Effector CD8-positive, alpha-beta T cell (primary cell): ENCODE measurements around the gene NUP107.

ENCODE experiments used
- DNase-seq: peaks from one replicate; lab custom pipeline; 2025; lab: John Stamatoyannopoulos, UW

The NUP107 gene

DNA sequence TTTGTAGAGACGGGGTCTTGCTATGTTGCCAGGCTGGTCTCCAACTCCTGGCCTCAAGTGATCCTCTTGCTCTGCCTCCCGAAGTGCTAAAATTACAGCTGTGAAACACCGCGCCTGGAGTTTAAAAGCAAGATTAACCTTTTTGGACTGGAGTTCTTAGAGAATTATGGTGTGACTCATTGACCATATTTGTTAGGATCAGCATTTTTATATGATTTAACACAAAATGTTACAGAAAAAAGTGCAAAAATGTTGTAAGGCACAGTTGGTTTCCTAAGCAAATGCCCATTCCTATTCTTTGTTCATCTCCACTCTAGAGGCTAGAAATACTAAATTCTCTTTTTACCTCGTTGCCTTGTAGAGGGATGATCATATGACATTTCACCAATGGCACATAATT is 86.8 kb downstream of the NUP107 start:
- no peak for DNase-seq

DNA sequence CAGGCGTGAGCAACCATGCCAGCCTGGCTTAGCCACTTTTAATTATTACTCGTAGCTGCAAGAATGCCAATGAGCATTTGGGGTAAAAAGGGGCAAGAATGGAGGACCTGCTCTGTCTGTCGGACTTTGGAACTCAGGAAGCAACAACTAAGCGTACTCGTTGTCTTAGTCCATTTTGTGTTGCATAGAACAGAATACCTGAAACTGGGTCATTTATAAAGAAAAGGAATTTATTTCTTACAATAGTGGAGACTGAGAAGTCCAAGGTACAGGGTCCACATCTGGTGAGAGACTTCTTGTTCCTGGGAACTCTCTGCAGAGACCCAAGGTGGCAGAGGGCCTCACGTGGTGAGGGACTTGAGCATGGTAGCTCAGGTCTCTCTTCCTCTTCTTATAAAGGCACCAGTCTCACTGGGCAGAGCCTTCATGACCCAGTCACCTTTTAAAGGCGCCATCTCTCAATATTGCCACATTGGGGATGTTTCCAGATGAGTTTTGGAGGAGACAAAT is 88.4 kb downstream of the NUP107 start:
- no peak for DNase-seq

- DNase-seq, result no peak
Measured at GRCh38 chr12:68776976-68777610, 90.3 kb downstream of the NUP107 start.

DNA sequence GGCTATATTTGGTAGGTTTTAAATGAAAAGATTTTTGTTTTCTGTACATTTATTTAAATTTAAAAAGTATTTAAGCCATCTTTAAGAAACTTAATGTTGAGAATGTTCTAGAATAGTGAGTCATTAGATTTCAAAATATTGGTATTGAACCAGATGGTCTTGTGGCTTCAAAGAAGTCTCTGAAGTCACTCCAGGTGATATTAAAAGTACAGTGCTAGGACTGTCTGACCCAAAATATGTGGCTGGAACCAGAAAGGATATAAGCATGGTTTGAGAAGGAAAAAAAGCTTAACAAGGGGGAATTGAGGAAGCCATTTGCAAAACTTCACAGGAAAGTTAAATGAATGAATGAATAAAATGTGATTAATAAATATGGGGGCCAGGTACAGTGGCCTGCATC is 92.5 kb downstream of the NUP107 start:
- no peak for DNase-seq

DNA sequence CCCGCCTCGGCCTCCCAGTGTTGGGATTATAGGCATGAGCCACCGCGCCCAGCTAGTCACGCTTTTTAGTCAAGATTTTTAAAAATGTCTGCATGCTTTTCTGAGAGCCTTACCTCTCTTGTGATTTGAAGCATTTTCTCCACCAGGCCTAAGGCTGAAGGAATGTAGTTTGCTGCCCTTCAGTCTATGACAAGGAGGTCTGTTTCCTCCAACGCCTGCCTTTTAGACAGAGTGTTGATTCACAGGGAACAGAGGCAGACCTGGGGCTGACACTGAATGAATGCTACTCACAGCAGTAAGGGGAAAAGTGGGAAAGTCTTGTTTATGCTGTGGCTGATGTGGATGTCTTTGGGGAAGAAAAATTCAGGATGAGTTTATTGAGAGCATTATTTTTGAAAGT is 94.0 kb downstream of the NUP107 start:
- DNase-seq, result no peak

DNA sequence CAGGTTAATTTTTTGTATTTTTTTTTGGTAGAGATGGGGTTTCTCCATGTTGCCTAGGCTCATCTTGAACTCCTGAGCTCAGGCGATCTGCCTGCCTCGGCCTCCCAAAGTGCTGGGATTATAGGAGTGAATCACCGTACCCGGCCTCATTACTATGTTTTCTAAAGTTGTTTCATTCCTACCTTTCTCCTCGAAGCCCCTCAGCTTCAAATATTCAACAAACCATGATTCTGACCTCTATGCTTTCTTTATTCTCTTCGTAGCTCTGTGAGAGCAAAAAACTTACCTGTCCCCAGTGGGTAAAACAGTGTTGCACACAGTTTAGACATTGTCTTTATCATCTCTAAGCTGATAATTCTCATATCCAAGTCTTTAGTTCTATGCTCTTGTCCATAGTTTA is 95.0 kb downstream of the NUP107 start:
- DNase-seq, result no peak

DNA sequence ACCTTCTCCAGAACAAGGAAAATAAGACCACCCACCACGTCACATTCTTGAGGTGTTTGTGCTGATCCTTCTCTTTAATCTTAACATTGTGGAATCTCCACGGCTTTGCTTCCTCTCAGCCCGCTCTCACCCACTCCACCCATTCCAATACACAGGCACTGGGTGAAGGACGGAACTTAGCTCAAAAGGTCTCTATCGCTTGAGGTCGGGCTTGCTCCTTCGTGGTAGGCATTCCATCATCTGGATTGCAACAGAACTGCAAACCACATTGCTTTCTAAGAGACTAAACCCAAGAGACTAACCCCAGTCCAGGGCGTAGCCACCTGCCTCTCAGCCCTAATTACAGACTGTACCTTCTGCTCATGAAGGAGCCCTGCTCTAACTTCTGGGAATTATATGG is 97.2 kb downstream of the NUP107 start:
- DNase-seq, result no peak

GRCh38 chr12:68785358-68785757 is 98.6 kb downstream of the NUP107 start:
- no peak for DNase-seq

- no peak for DNase-seq
Measured at GRCh38 chr12:68785823-68786222, 99.0 kb downstream of the NUP107 start.

- DNase-seq, result no peak
Measured at GRCh38 chr12:68786929-68787328, 100.2 kb downstream of the NUP107 start.

DNA sequence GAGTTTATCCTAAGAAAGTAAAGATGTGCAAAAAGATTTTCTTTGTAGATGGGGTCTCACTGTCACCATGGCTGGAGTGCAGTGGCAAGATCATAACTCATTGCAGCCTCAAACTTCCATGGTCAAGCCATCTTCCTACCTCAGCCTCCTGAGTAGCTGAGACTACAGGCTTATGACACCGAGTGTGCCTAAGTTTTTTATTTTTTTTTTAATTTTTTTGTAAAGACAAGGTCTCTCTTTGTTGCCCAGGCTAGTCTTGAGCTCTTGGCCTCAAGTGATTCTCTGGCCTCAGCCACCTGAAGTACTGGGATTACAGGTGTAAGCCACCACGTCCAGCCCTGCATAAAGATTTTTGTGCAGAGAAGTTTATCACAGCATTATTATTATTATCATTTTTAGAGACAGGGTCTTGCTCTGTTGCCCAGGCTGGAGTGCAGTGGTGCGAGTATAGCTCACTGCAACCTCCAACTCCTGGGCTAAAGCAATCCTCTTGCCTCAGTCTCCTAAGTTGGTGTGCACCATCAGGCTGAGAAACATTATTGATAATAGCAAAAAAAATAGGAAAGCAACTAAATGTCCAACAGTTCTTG is 101.9 kb downstream of the NUP107 start:
- DNase-seq, result no peak

DNA sequence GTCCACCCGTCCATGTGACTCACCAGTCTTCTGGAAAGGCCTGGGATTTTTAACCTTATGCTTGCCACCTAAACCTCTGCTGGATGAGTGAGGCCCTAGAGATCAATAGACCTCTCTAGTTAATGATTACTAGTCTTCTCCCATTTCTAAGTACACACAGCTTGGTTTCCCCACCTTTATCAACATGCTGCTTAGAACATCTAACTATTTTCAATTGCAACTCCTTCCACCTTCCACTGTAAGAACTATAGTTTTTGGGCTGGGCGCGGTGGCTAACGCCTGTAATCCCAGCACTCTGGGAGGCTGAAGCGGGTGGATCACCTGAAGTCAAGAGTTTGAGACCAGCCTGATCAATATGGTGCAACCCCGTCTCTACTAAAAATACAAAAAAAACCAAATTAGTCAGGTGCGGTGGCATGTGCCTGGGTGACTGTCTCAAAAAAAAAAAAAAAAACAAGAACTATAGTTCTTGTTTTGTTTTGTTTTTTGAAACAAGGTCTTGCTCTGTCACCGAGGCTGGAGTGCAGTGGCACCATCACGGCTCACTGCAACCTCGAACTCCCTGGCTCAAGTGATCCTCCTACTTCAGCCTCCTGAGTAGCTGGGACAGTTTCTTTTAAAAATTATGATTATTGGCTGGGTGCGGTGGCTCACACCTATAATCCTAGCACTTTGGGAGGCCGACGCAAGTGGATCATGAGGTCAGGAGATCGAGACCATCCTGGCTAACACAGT is 102.5 kb downstream of the NUP107 start:
- DNase-seq, result no peak

GRCh38 chr12:68790081-68790951 is 103.5 kb downstream of the NUP107 start:
- no peak for DNase-seq

DNA sequence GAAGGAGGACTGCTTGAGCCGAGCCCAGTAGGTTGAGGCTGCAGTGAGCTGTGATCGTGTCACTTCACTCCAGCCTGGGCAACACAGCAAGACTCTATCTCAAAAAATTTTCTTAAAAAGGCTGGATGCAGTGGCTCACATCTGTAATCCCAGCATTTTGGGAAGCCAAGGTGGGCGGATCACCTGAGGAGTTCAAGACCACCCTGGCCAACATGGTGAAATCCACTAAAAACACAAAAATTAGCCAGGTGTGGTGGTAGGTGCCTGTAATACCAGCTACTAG is 104.1 kb downstream of the NUP107 start:
- no peak for DNase-seq

GRCh38 chr12:68791897-68792481 is 105.2 kb downstream of the NUP107 start:
- DNase-seq, result no peak

- no peak for DNase-seq
Measured at GRCh38 chr12:68792952-68793351, 106.2 kb downstream of the NUP107 start.

- no peak for DNase-seq
Measured at GRCh38 chr12:68793436-68793835, 106.7 kb downstream of the NUP107 start.

- no peak for DNase-seq
Measured at GRCh38 chr12:68793975-68794652, 107.3 kb downstream of the NUP107 start.

- DNase-seq, result no peak
Measured at GRCh38 chr12:68794653-68795251, 108.0 kb downstream of the NUP107 start.
